C4-2B (cell line): ENCODE results near the gene SNX27.

Experiments
- H3K27ac ChIP-seq: fragments of 450-650 bp; 2 replicates; pipeline ENCODE4 v1.5.1; 2017
- ZFX ChIP-seq: fragments of 450-650 bp; IDR thresholded peaks from 2 replicates; pipeline ENCODE4 v1.6.1; 2017
- TF ChIP-seq, protein P1 (sequence below): fragments of 450-650 bp; conservative IDR thresholded peaks from 2 replicates; pipeline ENCODE4 v1.5.1; 2017; ENCODE audit warnings: mild to moderate bottlenecking

SNX27 gene

DNA sequence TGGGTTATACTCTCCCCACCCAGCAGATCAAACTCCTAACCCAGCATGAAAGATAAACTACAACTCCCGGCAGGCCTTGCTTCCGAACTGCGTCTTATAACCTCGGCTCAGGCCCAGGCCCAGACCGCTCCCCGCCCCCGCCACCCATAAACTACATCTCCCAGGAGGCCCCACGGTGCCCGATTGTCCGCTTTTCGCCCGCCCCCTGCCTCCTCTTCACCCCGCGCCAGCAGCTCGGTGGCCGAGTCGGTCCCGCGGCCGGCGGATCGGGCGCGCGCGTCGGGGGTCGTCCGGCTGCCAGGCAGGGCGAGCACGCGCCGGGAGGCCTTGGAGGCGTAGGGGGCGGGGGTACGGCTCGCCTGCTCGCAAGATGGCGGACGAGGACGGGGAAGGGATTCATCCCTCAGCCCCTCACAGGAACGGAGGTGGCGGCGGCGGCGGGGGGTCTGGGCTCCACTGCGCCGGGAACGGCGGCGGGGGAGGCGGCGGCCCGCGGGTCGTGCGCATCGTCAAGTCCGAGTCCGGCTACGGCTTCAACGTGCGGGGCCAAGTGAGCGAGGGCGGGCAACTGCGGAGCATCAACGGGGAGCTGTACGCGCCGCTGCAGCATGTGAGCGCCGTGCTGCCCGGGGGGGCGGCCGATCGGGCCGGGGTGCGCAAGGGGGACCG lies at the start of gene SNX27:
Gene SNX27, plus strand, starts transcription at position 219 of the 669 bp plus-strand sequence. Its CDS starts 152 bp downstream, at position 371.
- peak within 1 kb of the TSS; percentile 92 for H3K27ac ChIP-seq
- TF ChIP-seq, protein P1, sequence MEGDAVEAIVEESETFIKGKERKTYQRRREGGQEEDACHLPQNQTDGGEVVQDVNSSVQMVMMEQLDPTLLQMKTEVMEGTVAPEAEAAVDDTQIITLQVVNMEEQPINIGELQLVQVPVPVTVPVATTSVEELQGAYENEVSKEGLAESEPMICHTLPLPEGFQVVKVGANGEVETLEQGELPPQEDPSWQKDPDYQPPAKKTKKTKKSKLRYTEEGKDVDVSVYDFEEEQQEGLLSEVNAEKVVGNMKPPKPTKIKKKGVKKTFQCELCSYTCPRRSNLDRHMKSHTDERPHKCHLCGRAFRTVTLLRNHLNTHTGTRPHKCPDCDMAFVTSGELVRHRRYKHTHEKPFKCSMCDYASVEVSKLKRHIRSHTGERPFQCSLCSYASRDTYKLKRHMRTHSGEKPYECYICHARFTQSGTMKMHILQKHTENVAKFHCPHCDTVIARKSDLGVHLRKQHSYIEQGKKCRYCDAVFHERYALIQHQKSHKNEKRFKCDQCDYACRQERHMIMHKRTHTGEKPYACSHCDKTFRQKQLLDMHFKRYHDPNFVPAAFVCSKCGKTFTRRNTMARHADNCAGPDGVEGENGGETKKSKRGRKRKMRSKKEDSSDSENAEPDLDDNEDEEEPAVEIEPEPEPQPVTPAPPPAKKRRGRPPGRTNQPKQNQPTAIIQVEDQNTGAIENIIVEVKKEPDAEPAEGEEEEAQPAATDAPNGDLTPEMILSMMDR = no peak
- TF ChIP-seq ZFX = peak; percentile 77

DNA sequence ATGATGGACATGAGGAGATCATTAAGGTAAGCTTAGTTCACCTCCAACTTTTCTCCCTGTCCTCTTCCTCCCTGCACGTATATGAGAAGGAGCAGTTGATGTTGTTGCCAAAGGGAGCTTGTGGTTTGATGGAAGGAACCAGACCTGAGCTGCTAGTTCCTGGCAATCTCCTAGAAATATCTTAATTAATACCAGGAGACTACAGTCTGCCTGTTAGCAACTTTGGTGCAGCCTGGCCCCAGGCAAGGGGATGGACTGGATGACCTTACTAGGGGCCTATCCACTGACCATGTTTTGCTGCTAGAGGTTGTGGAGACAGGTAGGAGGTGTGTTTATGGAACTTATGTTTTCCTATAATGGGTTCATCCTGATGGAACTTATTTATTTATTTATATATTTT lies 49.2 kb upstream of the SNX27 start:
- no peak for TF ChIP-seq ZFX
- TF ChIP-seq, protein P1 = no peak
- H3K27ac ChIP-seq = no peak overlapping the region

DNA sequence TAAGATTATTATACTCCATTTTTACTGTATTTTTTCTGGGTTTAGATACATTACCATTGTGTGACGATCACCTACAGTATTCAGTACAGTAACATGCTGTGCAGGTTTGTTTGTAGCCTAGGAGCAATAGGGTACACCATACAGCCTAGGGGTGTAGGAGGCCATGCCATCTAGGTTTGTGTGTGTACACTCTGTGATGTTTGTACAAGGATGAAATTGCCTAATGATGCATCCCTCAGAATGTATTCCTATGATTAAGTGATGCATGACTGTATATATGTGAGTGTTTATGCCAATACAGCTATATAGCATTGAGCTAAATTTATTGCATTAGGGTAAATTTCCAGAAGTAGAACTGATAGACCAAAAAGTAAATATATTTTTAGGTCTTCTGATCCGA lies 48.5 kb upstream of the SNX27 start:
- no peak overlapping the region for H3K27ac ChIP-seq
- TF ChIP-seq ZFX = no peak
- TF ChIP-seq, protein P1 = no peak

DNA sequence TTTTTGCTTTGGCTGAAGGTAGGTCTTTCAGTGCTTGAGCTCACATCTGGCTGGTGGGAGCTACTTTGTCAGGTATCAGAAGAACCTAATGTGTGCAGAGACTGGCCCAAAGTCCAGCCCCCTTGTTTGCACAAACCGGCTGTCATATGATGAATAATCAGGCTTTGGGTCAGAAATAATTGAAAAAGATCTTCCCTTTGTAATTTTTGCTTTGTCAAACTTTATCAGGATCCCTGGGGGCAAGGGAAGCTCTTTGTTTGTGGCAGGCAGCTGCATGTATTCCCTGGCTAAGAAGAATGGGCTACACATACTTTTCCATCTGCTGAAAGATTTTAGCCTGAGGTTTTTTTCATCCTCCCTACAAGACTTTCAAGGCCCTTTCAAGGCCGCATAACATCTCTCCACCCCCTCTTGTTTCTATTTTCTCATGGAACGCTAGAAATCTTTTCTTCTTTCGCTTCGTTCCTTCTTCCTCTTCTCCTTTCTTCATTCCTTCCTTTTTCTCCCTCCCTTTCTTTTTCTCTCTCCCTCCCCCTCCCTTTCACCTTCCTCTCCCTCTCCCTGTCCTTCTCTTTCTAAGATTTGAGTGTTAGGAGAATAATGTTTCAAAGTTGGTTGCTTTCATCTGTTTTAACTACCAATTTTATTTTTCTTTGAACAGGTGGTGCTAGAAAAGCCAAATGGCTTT lies 46.2 kb upstream of the SNX27 start:
- TF ChIP-seq ZFX = no peak
- TF ChIP-seq, protein P1 = no peak
- H3K27ac ChIP-seq = no peak overlapping the region

DNA sequence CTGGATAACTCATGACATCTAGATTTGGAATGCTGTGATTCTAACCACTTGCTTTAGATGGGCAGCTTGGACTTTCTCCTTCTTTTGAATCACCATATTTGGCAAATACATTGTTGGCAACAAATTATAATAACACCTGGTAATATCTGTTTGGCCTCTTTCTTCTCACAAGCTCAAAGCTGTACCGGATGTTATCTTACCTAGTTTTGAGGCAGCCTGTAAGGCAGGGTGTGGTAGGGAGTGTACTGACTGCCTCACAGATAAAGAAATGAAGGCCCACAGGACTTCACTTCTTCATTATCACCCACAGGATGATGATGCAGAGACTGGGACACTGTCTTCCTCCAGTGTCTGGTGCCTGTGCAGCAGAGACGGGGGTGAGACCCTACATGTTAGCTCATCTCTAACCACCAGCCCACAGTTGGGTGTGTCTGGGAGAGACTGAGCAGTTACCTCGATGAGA lies 43.2 kb upstream of the SNX27 start:
- no peak for TF ChIP-seq ZFX
- TF ChIP-seq, protein P1 = no peak

DNA sequence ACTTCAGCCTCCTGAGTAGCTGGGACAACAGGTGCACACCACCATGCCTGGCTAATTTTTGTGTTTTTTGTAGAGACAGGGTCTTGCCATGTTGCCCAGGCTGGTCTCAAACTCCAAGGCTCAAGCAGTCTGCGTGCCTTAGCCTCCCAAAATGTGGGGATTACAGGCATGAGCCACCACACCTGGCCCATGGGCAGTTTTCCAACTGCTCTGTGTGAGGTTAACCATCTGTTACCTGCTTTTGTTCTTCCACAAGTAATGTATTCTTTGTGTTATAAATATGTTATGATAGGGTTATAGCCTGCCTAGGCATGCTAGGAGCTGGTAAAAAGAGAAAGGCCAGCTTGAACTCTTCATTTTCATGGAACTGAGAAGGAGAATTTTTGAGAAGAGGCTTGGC lies 41.0 kb upstream of the SNX27 start:
- no peak overlapping the region for H3K27ac ChIP-seq
- TF ChIP-seq, protein P1 = no peak
- TF ChIP-seq ZFX = no peak

More for the DNA sequence above, 43.2 kb upstream of the SNX27 start:
- H3K27ac ChIP-seq = no peak overlapping the region
